Hematopoietic multipotent progenitor cell treated with erythropoietin and hydrocortisone succinate and interleukin-3 and kit ligand, for 17 days (in vitro differentiated cells): Measurements from ENCODE around the gene CLDN22.

Source experiments
- DNase-seq: peaks from one replicate; pipeline ENCODE4 v3.0.0-alpha.2; 2015; ENCODE audit warnings: low spot score

CLDN22 gene

DNA sequence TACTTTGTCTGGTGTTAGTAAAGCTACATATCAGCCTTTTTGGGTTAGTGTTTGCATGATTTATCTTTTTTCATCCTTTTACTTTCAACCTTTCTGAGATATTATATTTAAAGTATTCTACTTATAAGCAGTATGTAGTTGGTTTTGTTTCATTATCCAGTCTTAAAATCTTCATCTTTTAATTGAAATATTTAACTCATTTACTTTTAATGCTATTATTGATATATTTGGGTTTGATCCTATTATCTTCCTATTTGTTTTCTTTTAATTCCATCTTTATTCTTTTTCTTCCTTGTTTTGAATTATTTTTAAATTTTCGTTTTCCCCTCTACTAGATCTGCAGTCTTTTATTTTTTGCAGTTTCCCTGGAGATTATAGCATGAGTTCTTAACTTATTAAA is 44.0 kb downstream of the CLDN22 start:
- DNase-seq, result no peak

DNA sequence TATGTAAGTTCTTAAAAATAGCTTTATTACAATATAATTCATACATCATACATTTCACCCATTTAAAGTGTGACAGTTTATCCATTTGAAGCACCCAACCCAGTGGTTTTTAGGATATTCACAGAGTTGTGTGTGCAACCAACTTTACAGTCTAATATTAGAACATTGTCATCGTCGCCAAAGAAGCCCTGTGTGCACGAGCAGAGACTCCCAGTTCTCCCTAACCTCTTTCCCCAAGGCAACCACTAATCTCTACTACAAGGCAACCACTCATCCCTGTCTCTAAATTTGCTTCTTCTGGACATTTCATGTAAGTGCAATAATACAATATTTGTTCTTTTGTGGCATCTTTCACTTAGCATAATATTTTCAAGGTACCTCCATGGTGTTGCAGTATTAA is 47.7 kb downstream of the CLDN22 start:
- no peak for DNase-seq

DNA sequence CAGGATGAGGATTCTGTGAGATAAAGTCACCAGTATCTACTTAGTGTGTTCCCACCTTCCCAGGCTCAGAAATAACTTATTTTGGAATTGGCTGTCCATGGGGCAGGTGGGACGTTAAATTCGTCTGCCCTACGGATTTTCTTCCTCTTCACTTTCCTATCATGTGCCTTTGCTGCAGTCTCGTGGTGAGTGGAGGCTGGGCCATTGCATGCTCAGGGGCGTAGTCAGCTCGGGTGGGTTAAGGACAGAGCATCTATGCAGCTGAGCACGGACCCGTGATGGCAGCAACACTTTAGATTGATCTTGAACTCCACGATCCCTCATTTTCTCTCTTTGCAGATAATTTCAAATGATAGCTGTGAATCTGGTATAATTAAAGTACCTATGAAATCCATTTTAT is 51.5 kb downstream of the CLDN22 start:
- no peak for DNase-seq
